ENCODE measurements around the gene TNFRSF13B. TPM values are rescaled to one million over a fixed set of nuclear protein-coding genes. Genes with fewer than 3 reads are reported as not detected.

TNFRSF13B gene
- total RNA-seq, 1 donor from 2014 or later, result not detected

Other genes with a start within 250 kb of the TNFRSF13B start
- gene MPRIP, start 70.3 kb upstream of the TNFRSF13B start, total RNA-seq, result 93.3 TPM
- 4.2 TPM for gene PLD6, start 234.2 kb upstream of the TNFRSF13B start, total RNA-seq